ENCODE data around the gene FKBP2.

DNA sequence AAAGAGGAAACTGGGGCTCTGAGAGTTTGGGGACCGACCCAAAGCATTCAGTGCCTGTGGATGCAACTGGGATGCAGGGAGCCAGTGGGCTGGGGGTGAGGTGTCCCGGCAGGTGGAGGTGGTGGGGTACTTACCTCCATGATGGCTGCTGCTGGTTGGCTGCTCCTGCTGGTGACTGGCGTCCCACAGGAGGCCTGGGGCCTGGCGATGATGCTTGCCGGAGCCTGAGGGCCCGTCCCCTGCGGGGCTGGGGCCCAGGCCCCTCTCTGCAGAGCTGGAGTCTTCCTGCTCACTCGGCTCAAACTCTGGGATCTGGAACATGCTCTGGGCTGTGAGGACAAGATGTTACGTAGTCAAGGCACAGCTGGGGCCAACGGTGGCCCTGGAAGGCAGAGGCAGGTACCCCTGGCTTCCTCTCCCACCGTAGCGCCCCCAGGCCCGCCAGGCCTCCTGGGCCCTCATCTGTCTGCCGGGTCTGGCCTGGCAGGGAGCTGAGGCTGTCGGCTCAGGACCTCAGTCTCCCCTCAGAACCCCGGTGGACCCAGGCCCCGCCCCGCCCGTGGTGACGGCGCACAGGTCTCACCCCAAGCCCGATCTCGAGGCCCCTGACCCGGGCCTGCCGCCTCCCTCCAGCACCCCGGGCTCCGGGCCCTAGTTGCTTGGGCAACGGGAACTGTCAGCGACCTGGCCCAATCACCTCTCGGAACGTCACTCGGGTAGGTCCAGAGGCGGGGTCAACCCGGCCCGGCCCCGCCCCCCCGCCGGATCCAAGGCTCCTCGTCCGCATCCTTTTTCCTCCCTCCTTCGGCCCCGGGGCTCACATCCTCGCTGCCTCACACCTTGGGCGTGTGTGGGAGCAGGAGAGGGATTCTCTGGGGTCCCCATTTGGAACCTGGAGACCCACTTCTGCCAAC is 43.4 kb downstream of the FKBP2 start, which contains the start of gene BAD:
- TF ChIP-seq GATAD2A (CRISPR knock-in tag; IDR thresholded peaks at IDR 0.05) = no peak
- TF ChIP-seq, protein P1, sequence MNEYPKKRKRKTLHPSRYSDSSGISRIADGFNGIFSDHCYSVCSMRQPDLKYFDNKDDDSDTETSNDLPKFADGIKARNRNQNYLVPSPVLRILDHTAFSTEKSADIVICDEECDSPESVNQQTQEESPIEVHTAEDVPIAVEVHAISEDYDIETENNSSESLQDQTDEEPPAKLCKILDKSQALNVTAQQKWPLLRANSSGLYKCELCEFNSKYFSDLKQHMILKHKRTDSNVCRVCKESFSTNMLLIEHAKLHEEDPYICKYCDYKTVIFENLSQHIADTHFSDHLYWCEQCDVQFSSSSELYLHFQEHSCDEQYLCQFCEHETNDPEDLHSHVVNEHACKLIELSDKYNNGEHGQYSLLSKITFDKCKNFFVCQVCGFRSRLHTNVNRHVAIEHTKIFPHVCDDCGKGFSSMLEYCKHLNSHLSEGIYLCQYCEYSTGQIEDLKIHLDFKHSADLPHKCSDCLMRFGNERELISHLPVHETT (CRISPR knock-in tag; conservative IDR thresholded peaks at IDR 0.05) = no peak
- TF ChIP-seq RBAK (CRISPR knock-in tag; IDR thresholded peaks at IDR 0.05) = no peak
- TF ChIP-seq, protein P2, sequence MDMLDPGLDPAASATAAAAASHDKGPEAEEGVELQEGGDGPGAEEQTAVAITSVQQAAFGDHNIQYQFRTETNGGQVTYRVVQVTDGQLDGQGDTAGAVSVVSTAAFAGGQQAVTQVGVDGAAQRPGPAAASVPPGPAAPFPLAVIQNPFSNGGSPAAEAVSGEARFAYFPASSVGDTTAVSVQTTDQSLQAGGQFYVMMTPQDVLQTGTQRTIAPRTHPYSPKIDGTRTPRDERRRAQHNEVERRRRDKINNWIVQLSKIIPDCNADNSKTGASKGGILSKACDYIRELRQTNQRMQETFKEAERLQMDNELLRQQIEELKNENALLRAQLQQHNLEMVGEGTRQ (IDR thresholded peaks at IDR 0.05; ENCODE audit: low read depth, low read length) = no peak
- TF ChIP-seq, protein P2 (CRISPR knock-in tag; IDR thresholded peaks at IDR 0.05; ENCODE audit: borderline replicate concordance) = no peak
- TF ChIP-seq BCL6 (CRISPR knock-in tag; IDR thresholded peaks at IDR 0.05) = no peak
- TF ChIP-seq, protein P3, sequence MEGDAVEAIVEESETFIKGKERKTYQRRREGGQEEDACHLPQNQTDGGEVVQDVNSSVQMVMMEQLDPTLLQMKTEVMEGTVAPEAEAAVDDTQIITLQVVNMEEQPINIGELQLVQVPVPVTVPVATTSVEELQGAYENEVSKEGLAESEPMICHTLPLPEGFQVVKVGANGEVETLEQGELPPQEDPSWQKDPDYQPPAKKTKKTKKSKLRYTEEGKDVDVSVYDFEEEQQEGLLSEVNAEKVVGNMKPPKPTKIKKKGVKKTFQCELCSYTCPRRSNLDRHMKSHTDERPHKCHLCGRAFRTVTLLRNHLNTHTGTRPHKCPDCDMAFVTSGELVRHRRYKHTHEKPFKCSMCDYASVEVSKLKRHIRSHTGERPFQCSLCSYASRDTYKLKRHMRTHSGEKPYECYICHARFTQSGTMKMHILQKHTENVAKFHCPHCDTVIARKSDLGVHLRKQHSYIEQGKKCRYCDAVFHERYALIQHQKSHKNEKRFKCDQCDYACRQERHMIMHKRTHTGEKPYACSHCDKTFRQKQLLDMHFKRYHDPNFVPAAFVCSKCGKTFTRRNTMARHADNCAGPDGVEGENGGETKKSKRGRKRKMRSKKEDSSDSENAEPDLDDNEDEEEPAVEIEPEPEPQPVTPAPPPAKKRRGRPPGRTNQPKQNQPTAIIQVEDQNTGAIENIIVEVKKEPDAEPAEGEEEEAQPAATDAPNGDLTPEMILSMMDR (CRISPR knock-in tag; IDR thresholded peaks at IDR 0.05) = no peak

All from HepG2 (cell line).